Measurements from ENCODE around the gene KCND3.

- TF ChIP-seq CTCF (IDR thresholded peaks at IDR 0.05; ENCODE audit: extremely low read depth in 1 of 2, insufficient read depth in 1 of 2, low read depth in 1 of 2, low read length in 2 of 2) (no peak), POLR2AphosphoS5 (IDR thresholded peaks at IDR 0.05; ENCODE audit: insufficient read depth, low read depth, low read length) (no peak), POLR2A (IDR thresholded peaks at IDR 0.05; ENCODE audit: low read depth, low read length) (no peak), MAX (IDR thresholded peaks at IDR 0.05; ENCODE audit: insufficient read depth, insufficient read length) (no peak), EZH2 (IDR thresholded peaks at IDR 0.05; ENCODE audit: borderline replicate concordance, low read depth, low read length, severe bottlenecking) (no peak), FOS (IDR thresholded peaks at IDR 0.05; ENCODE audit: borderline replicate concordance, insufficient read depth, low read length) (no peak), MYC (IDR thresholded peaks at IDR 0.05; ENCODE audit: low read depth, low read length) (no peak)
Measured at GRCh38 chr1:111937147-111937725, 52.2 kb downstream of the KCND3 start.

Measured in endothelial cell of umbilical vein (primary cell).